ENCODE measurements around the gene KIF17. TPM values are rescaled to one million over a fixed set of nuclear protein-coding genes. Genes with fewer than 3 reads are reported as not detected.

The KIF17 gene
- total and polyA plus RNA-seq, 4 donors, result 4.1 to 9.6 (median 5.9) TPM

- H3K4me1 ChIP-seq (ENCODE audit: control insufficient read depth in 5 of 5, insufficient read depth in 5 of 5, low read length in 5 of 5), result peaks cover 3 to 17% (median 8%) of the 10 kb centered on the region in 5 donors
- H3K9ac ChIP-seq (ENCODE audit: insufficient read depth in 1 of 2, low read length in 2 of 2), result peak overlapping the region; percentile 51 to 71
- H3K36me3 ChIP-seq (ENCODE audit: control insufficient read depth in 4 of 4, insufficient read depth in 4 of 4, low read length in 4 of 4), result peaks cover 9 to 18% (median 16%) of the 10 kb centered on the region in 4 donors
- no peak for ATAC-seq (ENCODE audit: insufficient read depth, low FRiP score)
- H3K27me3 ChIP-seq (ENCODE audit: control insufficient read depth in 3 of 3, insufficient read depth in 3 of 3, low read length in 2 of 3), result no peaks in the 10 kb centered on the region
- peak overlapping the region; percentile 85 for H3K4me3 ChIP-seq
- no peak for TF ChIP-seq CTCF (IDR thresholded peaks at IDR 0.05; ENCODE audit: control extremely low read depth, extremely low read depth)
- peak overlapping the region; percentile 41 to 77 for H3K27ac ChIP-seq (ENCODE audit: low read depth in 1 of 2, low read length in 1 of 2)
- DNase-seq, result no peak
- WGBS, 2 donors, result 0 to 1% methylated on average over 20 of the region's 20 CpGs
- H3K9me3 ChIP-seq (ENCODE audit: control insufficient read depth in 4 of 4, insufficient read depth in 3 of 4, low read length in 3 of 4), result no peaks in the 10 kb centered on the region
Observed at GRCh38 chr1:20660847-20661206, 57.0 kb downstream of the KIF17 start.

- WGBS, 2 donors, result 14 to 22% methylated on average over 3 of the region's 3 CpGs
- no peak for ATAC-seq (ENCODE audit: insufficient read depth, low FRiP score)
- Histone ChIP-seq H3K27me3 (ENCODE audit: control insufficient read depth in 3 of 3, insufficient read depth in 3 of 3, low read length in 2 of 3) (no peaks in the 10 kb centered on the region), H3K36me3 (ENCODE audit: control insufficient read depth in 4 of 4, insufficient read depth in 4 of 4, low read length in 4 of 4) (peaks cover 12 to 23% (median 19%) of the 10 kb centered on the region in 4 donors), H3K9ac (ENCODE audit: insufficient read depth in 1 of 2, low read length in 2 of 2) (peak overlapping the region; percentile 51 to 71), H3K9me3 (ENCODE audit: control insufficient read depth in 4 of 4, insufficient read depth in 3 of 4, low read length in 3 of 4) (no peaks in the 10 kb centered on the region), H3K4me1 (ENCODE audit: control insufficient read depth in 5 of 5, insufficient read depth in 5 of 5, low read length in 5 of 5) (peaks cover 3 to 17% (median 8%) of the 10 kb centered on the region in 5 donors), H3K4me3 (peak overlapping the region; percentile 85), H3K27ac (ENCODE audit: low read depth in 1 of 2, low read length in 1 of 2) (peak overlapping the region in 1 of 2 donors; percentile 14)
- no peak for TF ChIP-seq CTCF (IDR thresholded peaks at IDR 0.05; ENCODE audit: control extremely low read depth, extremely low read depth)
- DNase-seq, result no peak
Observed at GRCh38 chr1:20660363-20660762, 57.4 kb downstream of the KIF17 start.

GRCh38 chr1:20658166-20658915, 59.5 kb downstream of the KIF17 start:
- WGBS, 2 donors, result 89 to 92% methylated on average over 16 of the region's 16 CpGs
- peaks cover 3 to 17% (median 8%) of the 10 kb centered on the region in 5 donors for H3K4me1 ChIP-seq (ENCODE audit: control insufficient read depth in 5 of 5, insufficient read depth in 5 of 5, low read length in 5 of 5)
- ATAC-seq (ENCODE audit: insufficient read depth, low FRiP score) (no peak), DNase-seq (no peak)
- no peak overlapping the region for H3K9ac ChIP-seq (ENCODE audit: insufficient read depth in 1 of 2, low read length in 2 of 2)
- no peak overlapping the region for H3K4me3 ChIP-seq
- peak overlapping the region in 1 of 2 donors; percentile 34 for H3K27ac ChIP-seq (ENCODE audit: low read depth in 1 of 2, low read length in 1 of 2)
- H3K9me3 ChIP-seq (ENCODE audit: control insufficient read depth in 4 of 4, insufficient read depth in 3 of 4, low read length in 3 of 4), result no peaks in the 10 kb centered on the region
- H3K36me3 ChIP-seq (ENCODE audit: control insufficient read depth in 4 of 4, insufficient read depth in 4 of 4, low read length in 4 of 4), result peaks cover 22 to 35% (median 31%) of the 10 kb centered on the region in 4 donors
- H3K27me3 ChIP-seq (ENCODE audit: control insufficient read depth in 3 of 3, insufficient read depth in 3 of 3, low read length in 2 of 3), result no peaks in the 10 kb centered on the region
- no peak for TF ChIP-seq CTCF (IDR thresholded peaks at IDR 0.05; ENCODE audit: control extremely low read depth, extremely low read depth)

Measured in lung (tissue), 12 donors.